ENCODE data around the gene PERCC1.

DNA sequence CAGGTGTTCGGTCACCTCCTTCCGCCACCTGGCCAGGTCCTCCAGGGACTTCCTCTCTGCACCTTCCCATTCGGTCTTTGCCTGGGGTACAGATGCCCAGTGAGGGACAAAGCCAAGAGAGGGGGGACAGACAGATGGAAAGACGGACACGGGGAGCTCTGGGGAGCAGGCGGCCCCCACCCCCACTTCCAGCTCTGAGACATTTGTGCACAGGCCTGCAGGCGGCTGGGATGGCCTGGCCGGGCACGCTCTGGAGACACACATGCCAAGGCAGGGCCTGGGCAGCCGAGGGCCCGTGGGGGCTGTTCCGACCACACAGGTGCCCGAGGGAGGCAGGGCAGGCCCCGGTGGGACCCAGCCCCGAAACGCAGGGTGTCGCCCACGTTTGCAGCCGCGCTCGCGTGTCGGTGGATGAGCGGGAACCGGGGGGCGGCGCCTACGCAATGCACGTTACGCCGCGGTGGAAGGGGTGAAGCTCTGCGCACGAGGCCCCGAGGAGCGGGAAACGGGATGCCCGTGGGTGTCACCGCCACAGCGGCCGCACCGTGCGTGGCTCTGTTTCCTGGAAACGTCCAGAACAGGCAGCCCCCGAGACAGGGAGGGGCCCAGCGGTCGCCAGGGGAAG is 6.0 kb downstream of the PERCC1 start:
- TF ChIP-seq, protein P1, sequence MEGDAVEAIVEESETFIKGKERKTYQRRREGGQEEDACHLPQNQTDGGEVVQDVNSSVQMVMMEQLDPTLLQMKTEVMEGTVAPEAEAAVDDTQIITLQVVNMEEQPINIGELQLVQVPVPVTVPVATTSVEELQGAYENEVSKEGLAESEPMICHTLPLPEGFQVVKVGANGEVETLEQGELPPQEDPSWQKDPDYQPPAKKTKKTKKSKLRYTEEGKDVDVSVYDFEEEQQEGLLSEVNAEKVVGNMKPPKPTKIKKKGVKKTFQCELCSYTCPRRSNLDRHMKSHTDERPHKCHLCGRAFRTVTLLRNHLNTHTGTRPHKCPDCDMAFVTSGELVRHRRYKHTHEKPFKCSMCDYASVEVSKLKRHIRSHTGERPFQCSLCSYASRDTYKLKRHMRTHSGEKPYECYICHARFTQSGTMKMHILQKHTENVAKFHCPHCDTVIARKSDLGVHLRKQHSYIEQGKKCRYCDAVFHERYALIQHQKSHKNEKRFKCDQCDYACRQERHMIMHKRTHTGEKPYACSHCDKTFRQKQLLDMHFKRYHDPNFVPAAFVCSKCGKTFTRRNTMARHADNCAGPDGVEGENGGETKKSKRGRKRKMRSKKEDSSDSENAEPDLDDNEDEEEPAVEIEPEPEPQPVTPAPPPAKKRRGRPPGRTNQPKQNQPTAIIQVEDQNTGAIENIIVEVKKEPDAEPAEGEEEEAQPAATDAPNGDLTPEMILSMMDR (IDR thresholded peaks at IDR 0.05), result no peak
- TF ChIP-seq POLR2AphosphoS5 (IDR thresholded peaks at IDR 0.05; ENCODE audit: insufficient read depth in 1 of 2, low read depth in 1 of 2) (no peak), POLR2A (IDR thresholded peaks at IDR 0.05) (no peak)

Measured in vagina (tissue), 2 donors.